Measurements from ENCODE around the gene SOX8. TPM values are rescaled to one million over a fixed set of nuclear protein-coding genes. Genes with fewer than 3 reads are reported as not detected.
A peak's percentile ranks its signal among the peaks of the same experiment; 100 is the strongest.

The SOX8 gene
- total RNA-seq, 1 experiment from 2014 or later, result not detected

DNA sequence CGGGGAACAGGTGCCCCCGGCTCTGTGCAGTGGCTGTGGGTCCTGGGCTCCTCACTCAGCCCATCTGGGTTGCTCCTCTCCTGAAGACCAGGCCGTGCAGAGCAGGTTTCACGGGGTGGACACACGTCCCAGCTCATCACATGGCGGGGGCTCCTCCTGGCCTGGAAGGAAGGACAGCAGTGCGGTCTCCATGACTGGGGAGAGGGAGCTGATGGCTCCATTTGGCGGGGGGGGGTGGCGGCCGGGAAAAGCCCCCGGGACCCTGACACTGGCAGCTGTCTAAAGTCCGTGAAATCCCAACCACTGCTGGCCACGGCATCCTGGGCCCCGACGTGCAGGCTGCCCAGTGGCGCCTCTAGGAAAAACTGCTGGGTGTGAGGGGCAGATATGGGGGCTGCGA, 19.0 kb downstream of the SOX8 start:
- H3K4me1 ChIP-seq (replicated peaks; ENCODE audit: insufficient read depth), result peaks cover 33% of the 10 kb centered on the region
- peaks cover 9% of the 10 kb centered on the region; the same call in 1 of the 2 replicates for H3F3A ChIP-seq (ENCODE audit: insufficient read depth, low read depth)
- no peak overlapping the region for H3K4me2 ChIP-seq
- H3K27ac ChIP-seq, result no peak overlapping the region
- ChIA-PET POLR2A (ENCODE audit: unreplicated experiment) (no interaction called here), CTCF (no interaction called here)
- no TSS peak for BruUV-seq (replicated peaks)
- H3K9me3 ChIP-seq (ENCODE audit: insufficient read depth, low read depth), result no peaks in the 10 kb centered on the region
- H3K27me3 ChIP-seq (ENCODE audit: insufficient read depth, low read depth), result peaks cover 42% of the 10 kb centered on the region
- TF ChIP-seq, protein P1, sequence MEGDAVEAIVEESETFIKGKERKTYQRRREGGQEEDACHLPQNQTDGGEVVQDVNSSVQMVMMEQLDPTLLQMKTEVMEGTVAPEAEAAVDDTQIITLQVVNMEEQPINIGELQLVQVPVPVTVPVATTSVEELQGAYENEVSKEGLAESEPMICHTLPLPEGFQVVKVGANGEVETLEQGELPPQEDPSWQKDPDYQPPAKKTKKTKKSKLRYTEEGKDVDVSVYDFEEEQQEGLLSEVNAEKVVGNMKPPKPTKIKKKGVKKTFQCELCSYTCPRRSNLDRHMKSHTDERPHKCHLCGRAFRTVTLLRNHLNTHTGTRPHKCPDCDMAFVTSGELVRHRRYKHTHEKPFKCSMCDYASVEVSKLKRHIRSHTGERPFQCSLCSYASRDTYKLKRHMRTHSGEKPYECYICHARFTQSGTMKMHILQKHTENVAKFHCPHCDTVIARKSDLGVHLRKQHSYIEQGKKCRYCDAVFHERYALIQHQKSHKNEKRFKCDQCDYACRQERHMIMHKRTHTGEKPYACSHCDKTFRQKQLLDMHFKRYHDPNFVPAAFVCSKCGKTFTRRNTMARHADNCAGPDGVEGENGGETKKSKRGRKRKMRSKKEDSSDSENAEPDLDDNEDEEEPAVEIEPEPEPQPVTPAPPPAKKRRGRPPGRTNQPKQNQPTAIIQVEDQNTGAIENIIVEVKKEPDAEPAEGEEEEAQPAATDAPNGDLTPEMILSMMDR (conservative IDR thresholded peaks at IDR 0.05), result no peak
- no peak for TF ChIP-seq EZH2 (IDR thresholded peaks at IDR 0.05; ENCODE audit: low read depth)
- H3K9me2 ChIP-seq (ENCODE audit: insufficient read depth), result no peaks in the 10 kb centered on the region
- DNase-seq, result no peak
- intact Hi-C loops (cut with micrococcal nuclease; ENCODE audit: unreplicated experiment), result no loop called here
- no peaks in the 10 kb centered on the region for H3K79me2 ChIP-seq (ENCODE audit: low read depth)
- H4K20me1 ChIP-seq (ENCODE audit: insufficient read depth), result no peaks in the 10 kb centered on the region
- no peak overlapping the region for H3K4me3 ChIP-seq
- no peaks in the 10 kb centered on the region for H3K36me3 ChIP-seq (ENCODE audit: low read depth)
- H2AFZ ChIP-seq, result no peak overlapping the region

GRCh38 chr16:1001096-1001495, 19.5 kb downstream of the SOX8 start:
- no peaks in the 10 kb centered on the region for H4K20me1 ChIP-seq (ENCODE audit: insufficient read depth)
- H3K4me1 ChIP-seq (replicated peaks; ENCODE audit: insufficient read depth), result peaks cover 33% of the 10 kb centered on the region
- peaks cover 14% of the 10 kb centered on the region; the same call in 1 of the 2 replicates for H3F3A ChIP-seq (ENCODE audit: insufficient read depth, low read depth)
- H3K9me3 ChIP-seq (ENCODE audit: insufficient read depth, low read depth), result no peaks in the 10 kb centered on the region
- intact Hi-C loops (cut with micrococcal nuclease; ENCODE audit: unreplicated experiment), result no loop called here
- no peak overlapping the region for H3K27ac ChIP-seq
- no peak overlapping the region for H3K4me3 ChIP-seq
- BruUV-seq (replicated peaks), result no TSS peak
- TF ChIP-seq, protein P1 (conservative IDR thresholded peaks at IDR 0.05), result no peak
- no peak for TF ChIP-seq EZH2 (IDR thresholded peaks at IDR 0.05; ENCODE audit: low read depth)
- CTCF ChIA-PET, result no interaction called here
- H3K4me2 ChIP-seq, result no peak overlapping the region
- no peak overlapping the region for H2AFZ ChIP-seq
- DNase-seq, result no peak
- H3K79me2 ChIP-seq (ENCODE audit: low read depth), result no peaks in the 10 kb centered on the region
- H3K9me2 ChIP-seq (ENCODE audit: insufficient read depth), result no peaks in the 10 kb centered on the region
- POLR2A ChIA-PET (ENCODE audit: unreplicated experiment), result no interaction called here
- peaks cover 39% of the 10 kb centered on the region for H3K27me3 ChIP-seq (ENCODE audit: insufficient read depth, low read depth)
- no peaks in the 10 kb centered on the region for H3K36me3 ChIP-seq (ENCODE audit: low read depth)

- H2AFZ ChIP-seq, result no peak overlapping the region
- ChIA-PET POLR2A (ENCODE audit: unreplicated experiment) (no interaction called here), CTCF (no interaction called here)
- H3F3A ChIP-seq (ENCODE audit: insufficient read depth, low read depth), result peaks cover 19% of the 10 kb centered on the region; the same call in 1 of the 2 replicates
- no peak overlapping the region for H3K27ac ChIP-seq
- no peaks in the 10 kb centered on the region for H4K20me1 ChIP-seq (ENCODE audit: insufficient read depth)
- no peaks in the 10 kb centered on the region for H3K9me2 ChIP-seq (ENCODE audit: insufficient read depth)
- H3K36me3 ChIP-seq (ENCODE audit: low read depth), result no peaks in the 10 kb centered on the region
- H3K27me3 ChIP-seq (ENCODE audit: insufficient read depth, low read depth), result peaks cover 29% of the 10 kb centered on the region
- BruUV-seq (replicated peaks), result no TSS peak
- H3K4me2 ChIP-seq, result peak overlapping the region; percentile 56
- H3K4me1 ChIP-seq (replicated peaks; ENCODE audit: insufficient read depth), result peaks cover 33% of the 10 kb centered on the region
- no peak for TF ChIP-seq EZH2 (IDR thresholded peaks at IDR 0.05; ENCODE audit: low read depth)
- no peaks in the 10 kb centered on the region for H3K9me3 ChIP-seq (ENCODE audit: insufficient read depth, low read depth)
- DNase-seq, result peak; percentile 92 to 96
- intact Hi-C loops (cut with micrococcal nuclease; ENCODE audit: unreplicated experiment), result no loop called here
- no peaks in the 10 kb centered on the region for H3K79me2 ChIP-seq (ENCODE audit: low read depth)
- H3K4me3 ChIP-seq, result no peak overlapping the region
Measured at GRCh38 chr16:1002399-1003166, 21.0 kb downstream of the SOX8 start.

Data from PC-9 (cell line).